ENCODE measurements around the gene FOCAD.
"Not testable (repeated sequence)": the region's sequence is repeated elsewhere in the genome, so short reads cannot be mapped to it uniquely, and the experiment has no call there.

Gene FOCAD, protein sequence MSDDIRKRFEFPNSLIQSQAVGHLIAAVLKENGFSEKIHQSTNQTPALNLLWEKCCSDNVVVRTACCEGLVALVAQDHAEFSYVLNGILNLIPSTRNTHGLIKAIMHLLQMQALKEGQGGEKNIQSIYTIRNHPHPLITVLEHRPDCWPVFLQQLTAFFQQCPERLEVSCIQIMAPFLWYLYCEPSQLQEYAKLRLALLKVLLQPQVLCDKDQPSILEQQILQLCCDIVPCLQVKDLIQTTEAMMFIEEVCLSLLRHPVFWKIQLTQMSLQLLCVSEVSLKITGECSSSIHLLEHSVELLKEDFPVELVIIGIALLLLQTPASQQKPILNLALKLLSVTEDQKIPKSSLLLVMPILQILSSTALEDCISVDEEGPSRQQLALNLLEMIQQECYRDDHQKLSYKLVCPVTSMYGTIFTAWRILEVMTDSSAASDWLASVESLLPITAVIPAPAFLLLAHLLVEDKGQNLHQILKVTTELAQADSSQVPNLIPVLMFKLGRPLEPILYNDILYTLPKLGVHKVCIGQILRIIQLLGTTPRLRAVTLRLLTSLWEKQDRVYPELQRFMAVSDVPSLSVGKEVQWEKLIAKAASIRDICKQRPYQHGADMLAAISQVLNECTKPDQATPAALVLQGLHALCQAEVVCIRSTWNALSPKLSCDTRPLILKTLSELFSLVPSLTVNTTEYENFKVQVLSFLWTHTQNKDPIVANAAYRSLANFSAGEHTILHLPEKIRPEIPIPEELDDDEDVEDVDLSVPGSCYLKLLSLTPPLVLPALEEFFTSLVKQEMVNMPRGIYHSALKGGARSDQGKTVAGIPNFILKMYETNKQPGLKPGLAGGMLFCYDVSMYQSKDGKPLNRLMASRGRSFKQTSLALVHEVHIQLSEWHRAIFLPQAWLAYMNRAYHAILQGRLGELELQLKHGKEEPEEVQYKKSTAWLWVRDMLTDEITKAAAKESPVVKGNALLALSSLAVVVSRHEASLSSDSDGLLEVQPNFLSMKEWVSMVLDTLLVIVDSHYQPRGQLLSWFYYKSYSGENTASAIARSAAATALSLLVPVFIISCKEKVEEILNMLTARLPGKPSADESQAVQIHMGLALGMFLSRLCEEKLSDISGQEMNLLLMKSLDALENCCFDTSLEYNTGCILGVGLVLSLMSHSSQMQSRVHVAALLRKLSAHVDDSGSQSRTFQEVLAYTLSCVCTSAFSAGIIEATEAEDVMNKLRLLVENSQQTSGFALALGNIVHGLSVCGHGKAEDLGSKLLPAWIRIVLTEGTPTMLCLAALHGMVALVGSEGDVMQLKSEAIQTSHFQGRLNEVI (N-terminal part only)

DNA sequence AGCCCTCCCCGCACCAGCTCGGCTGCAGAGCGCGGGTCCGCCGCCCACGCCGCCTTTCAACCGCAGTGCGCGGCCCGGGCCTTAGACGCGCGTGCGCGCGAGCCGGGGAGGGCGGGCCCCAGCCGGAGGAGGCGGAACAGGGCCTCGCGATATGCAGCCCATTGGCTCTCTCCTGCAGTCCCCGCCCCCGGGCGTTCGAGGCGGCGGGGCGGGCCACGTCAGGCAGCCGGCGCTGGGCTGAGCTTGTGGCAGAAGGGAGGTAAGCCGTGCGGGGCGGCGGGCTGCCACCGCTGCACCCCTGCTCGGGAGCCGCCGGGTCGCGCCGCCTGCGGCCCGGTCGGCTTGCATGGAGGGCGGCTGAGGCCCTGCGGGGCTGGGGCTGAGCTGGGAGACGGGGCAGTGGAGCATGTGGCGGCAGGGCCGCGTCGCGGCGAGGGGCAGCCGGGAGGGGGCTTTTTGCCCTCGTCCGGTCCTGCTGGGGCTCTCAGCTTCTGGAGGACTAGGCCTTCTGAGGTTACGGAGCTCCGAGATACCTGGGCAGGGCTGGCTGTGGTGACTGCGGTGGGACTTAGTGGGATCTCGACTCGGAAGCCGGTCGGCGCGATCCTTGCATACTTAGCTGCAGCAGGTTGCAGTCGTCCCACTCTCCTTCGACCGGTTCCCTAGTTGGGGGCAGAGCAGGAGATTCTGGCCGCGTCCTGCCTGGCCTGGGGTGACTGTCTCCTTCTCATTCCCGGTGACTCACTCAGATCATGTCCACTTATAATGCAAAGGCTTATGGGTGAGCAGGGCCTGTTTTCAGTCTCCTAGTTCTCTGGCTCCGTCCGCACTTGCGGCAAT lies at the start of gene FOCAD:
Gene FOCAD (plus strand): TSS at position 225 of the 840 bp plus-strand sequence. CDS start 31,095 bp downstream, outside the sequence.
- Mint-ChIP-seq H3K4me3 (peak within 1 kb of the TSS; percentile 95), H3K36me3 (no peaks in the 10 kb centered on the region), H3K9me3 (ENCODE audit: low read depth) (no peaks in the 10 kb centered on the region)

DNA sequence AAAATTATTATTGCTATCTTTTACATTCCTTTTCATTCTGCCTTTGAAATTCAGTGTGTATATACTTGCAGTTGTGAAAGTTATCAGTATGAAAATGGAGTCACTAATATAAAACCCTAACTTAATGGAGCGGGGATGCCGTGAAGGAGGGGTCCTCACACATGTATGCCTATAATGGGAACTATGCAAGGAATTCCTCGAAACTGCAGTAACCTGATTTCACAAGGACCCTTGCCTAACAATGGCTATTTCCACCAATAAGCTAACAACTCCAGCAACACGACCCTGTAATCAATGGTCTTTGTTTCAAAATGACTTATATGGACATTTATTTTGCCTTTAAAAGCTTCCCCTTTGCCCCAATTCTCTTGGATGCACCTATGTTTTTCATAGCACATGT lies 49.2 kb upstream of the FOCAD start:
- no peaks in the 10 kb centered on the region for H3K9me3 Mint-ChIP-seq (ENCODE audit: low read depth)
- no peaks in the 10 kb centered on the region for H3K36me3 Mint-ChIP-seq
- no peak overlapping the region for H3K27ac Mint-ChIP-seq
- peaks cover 3% of the 10 kb centered on the region for H3K4me1 Mint-ChIP-seq (ENCODE audit: low read depth)
- no peak overlapping the region for H3K4me3 Mint-ChIP-seq
- peaks cover 3% of the 10 kb centered on the region for H3K27me3 Mint-ChIP-seq

More for the DNA sequence above, at the start of gene FOCAD:
- Mint-ChIP-seq H3K4me1 (ENCODE audit: low read depth) (peaks cover 30% of the 10 kb centered on the region), H3K27ac (peak within 1 kb of the TSS; percentile 87), H3K27me3 (no peaks in the 10 kb centered on the region)

DNA sequence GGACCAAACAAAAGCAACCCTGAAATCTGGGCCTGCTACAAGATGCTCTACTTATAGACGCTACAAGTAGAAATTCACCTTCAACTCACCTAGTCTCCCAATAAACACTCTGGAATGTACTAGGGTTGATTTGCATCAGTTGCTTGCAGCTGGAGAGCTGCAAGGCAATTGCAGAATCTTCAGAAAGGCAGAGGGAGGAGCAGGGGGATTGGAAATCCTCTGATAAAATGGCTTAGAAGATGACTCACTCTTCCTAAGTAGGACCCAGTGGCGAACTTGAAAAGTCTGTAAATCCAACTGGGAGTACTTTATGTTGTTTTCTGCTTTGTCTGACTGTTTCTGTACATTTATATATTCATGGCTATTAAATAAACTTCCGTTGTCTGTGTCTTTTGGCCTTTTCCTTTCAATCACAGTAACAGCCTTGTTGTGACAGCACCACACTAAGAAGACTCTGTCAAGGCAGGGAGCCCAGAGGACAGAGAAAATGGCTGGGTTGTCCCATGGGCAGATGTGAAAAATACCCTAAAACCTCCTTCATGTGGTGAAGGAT lies 47.1 kb upstream of the FOCAD start:
- no peak overlapping the region for H3K27ac Mint-ChIP-seq
- no peaks in the 10 kb centered on the region for H3K36me3 Mint-ChIP-seq
- H3K27me3 Mint-ChIP-seq, result peaks cover 3% of the 10 kb centered on the region
- peaks cover 18% of the 10 kb centered on the region for H3K4me1 Mint-ChIP-seq (ENCODE audit: low read depth)
- H3K4me3 Mint-ChIP-seq, result no peak overlapping the region
- no peaks in the 10 kb centered on the region for H3K9me3 Mint-ChIP-seq (ENCODE audit: low read depth)

DNA sequence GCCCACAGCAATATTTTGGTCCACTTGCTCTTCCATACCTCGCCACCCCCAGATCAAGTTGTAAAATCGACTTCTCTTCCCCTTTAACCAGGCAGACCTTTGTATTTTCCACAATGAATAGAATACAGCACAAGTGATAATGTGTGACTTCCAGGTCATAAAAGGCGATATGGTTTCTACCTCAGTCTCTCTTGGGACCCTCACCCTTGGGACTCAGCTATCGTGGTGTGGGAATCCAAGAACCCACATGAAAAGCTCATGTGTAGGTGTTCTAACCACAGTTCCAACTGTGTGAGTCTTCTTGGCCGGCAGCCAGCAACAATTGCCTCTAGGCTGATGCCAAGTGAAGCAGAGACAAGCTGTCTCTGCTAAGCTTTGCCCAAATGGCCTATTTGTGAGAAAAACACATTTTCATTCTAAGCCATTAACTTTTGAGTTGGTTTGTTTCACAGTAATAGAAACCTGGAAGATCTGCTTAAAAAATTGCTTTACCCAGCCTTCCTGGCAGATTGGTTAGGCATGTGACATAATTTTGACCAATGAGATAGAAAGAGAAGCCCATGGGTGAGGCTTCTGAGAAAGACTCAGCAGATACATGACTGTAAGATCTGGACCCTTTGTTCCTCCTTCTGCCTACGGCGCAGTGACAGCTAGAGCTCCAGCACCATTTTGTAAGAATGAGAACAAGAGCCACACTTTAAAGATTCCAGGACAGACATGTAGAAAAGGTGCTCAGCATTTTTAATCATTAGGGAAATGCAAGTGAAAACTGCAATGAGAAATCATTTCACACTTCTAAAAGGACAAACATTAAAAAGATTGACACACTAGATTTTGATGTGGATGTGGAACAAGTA lies 43.5 kb upstream of the FOCAD start:
- H3K27ac Mint-ChIP-seq, result peak overlapping the region; percentile 30
- H3K4me1 Mint-ChIP-seq (ENCODE audit: low read depth), result peaks cover 18% of the 10 kb centered on the region
- peaks cover 7% of the 10 kb centered on the region for H3K27me3 Mint-ChIP-seq
- H3K36me3 Mint-ChIP-seq, result no peaks in the 10 kb centered on the region
- H3K9me3 Mint-ChIP-seq (ENCODE audit: low read depth), result no peaks in the 10 kb centered on the region
- H3K4me3 Mint-ChIP-seq, result peak overlapping the region; percentile 59

DNA sequence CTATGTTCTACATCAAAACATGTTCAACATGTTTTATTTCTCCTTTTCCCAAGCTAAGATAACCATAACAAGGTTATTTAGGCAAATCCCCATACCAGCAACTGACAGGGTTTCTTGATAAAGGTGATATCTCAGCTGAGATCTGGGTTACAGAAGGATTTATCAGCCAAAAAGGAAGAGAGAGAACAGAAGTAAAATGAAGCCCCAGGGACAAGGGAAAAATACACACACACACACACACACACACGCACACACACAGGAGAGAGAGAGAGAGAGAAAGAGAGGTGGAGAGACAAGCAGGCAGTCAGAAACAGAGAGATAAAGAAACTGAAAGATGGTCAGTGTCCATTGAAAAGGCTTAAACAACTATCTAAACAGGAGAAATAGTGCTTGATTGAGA lies 42.0 kb upstream of the FOCAD start:
- Mint-ChIP-seq H3K4me1 (ENCODE audit: low read depth) (peaks cover 18% of the 10 kb centered on the region), H3K27ac (no peak overlapping the region), H3K9me3 (ENCODE audit: low read depth) (no peaks in the 10 kb centered on the region), H3K27me3 (peaks cover 7% of the 10 kb centered on the region), H3K4me3 (no peak overlapping the region), H3K36me3 (no peaks in the 10 kb centered on the region)

DNA sequence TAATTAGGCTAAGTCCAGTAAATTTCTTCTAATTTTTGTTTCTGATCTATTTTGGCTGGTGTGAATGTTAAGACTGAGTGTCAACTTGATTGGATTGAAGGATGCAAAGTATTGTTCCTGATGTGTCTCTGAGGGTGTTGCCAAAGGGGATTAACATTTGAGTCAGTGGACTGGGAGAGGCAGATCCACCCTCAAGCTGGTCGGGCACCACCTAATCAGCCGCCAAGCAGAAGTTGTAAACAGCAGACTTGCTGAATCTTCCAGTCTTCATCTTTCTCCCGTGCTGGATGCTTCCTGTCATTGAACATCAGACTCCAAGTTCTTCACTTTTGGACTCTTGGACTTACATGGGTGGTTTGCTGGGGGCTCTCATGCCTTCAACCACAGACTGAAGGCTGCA lies 40.4 kb upstream of the FOCAD start:
- peaks cover 4% of the 10 kb centered on the region for H3K27me3 Mint-ChIP-seq
- H3K27ac Mint-ChIP-seq, result no peak overlapping the region
- H3K36me3 Mint-ChIP-seq, result peaks cover 2% of the 10 kb centered on the region
- H3K4me3 Mint-ChIP-seq, result no peak overlapping the region
- H3K4me1 Mint-ChIP-seq (ENCODE audit: low read depth), result peaks cover 18% of the 10 kb centered on the region
- no peaks in the 10 kb centered on the region for H3K9me3 Mint-ChIP-seq (ENCODE audit: low read depth)

DNA sequence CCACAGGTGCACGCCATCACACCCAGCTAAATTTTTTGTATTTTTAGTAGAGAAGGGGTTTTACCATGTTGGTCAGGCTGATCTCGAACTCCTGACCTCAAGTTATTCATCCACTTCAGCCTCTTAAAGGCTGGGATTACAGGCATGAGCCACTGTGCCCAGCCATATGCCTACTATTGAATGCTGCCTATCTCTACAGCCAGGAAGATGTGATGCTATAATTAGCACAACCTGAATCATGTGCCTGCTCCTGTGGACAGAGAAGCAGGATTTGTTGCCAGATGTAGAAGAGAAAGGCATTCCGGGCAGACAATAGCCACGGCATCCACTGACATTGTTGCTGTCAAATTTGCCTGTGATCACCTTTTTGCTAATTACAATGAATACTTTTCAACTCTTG lies 37.4 kb upstream of the FOCAD start:
- H3K9me3 Mint-ChIP-seq (ENCODE audit: low read depth), result no peaks in the 10 kb centered on the region
- no peaks in the 10 kb centered on the region for H3K4me1 Mint-ChIP-seq (ENCODE audit: low read depth)
- no peak overlapping the region for H3K27ac Mint-ChIP-seq
- no peak overlapping the region for H3K4me3 Mint-ChIP-seq
- peaks cover 2% of the 10 kb centered on the region for H3K36me3 Mint-ChIP-seq
- peaks cover 4% of the 10 kb centered on the region for H3K27me3 Mint-ChIP-seq

DNA sequence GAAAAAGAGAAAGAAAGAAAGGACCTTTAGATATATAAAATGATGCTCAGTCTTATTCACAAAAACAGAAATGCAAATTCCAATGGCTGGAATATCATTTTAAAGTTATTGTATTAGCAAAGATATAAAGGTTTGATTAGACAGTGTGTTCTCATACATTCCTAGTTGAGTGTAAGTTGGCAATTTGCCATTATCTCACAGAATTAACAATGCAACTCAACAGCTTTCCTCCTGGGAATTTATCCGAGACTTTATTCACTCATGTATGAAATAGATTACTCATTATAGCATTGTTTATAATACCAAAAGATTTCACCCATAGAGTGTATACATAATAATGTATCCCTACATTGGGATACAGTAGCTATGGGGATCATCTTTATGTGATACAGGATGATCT lies 34.7 kb upstream of the FOCAD start:
- H3K27me3 Mint-ChIP-seq, result peaks cover 1% of the 10 kb centered on the region
- H3K4me3 Mint-ChIP-seq, result no peak overlapping the region
- H3K27ac Mint-ChIP-seq, result no peak overlapping the region
- H3K4me1 Mint-ChIP-seq (ENCODE audit: low read depth), result no peaks in the 10 kb centered on the region
- no peaks in the 10 kb centered on the region for H3K9me3 Mint-ChIP-seq (ENCODE audit: low read depth)
- peaks cover 4% of the 10 kb centered on the region for H3K36me3 Mint-ChIP-seq

DNA sequence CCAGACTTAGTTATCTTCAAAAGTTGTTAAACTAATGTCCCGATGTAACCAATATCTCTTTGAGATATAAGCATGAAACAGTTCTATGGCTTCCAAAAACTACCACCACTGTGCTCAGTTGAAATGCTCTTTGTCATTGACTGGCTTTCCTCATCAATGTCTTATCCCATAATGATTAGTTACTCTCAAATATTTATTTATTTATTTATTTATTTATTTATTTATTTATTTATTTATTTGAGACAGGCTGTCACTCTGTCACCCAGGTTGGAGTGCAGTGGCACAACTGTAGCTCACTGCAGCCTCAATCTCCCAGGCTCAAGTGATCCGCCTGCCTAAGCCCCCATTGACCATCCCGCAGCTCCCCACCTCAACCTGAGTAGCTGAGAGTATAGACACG lies 33.7 kb upstream of the FOCAD start:
- Mint-ChIP-seq H3K4me3 (no peak overlapping the region), H3K36me3 (peaks cover 4% of the 10 kb centered on the region), H3K27me3 (peaks cover 1% of the 10 kb centered on the region), H3K27ac (no peak overlapping the region), H3K9me3 (ENCODE audit: low read depth) (no peaks in the 10 kb centered on the region), H3K4me1 (ENCODE audit: low read depth) (no peaks in the 10 kb centered on the region)

DNA sequence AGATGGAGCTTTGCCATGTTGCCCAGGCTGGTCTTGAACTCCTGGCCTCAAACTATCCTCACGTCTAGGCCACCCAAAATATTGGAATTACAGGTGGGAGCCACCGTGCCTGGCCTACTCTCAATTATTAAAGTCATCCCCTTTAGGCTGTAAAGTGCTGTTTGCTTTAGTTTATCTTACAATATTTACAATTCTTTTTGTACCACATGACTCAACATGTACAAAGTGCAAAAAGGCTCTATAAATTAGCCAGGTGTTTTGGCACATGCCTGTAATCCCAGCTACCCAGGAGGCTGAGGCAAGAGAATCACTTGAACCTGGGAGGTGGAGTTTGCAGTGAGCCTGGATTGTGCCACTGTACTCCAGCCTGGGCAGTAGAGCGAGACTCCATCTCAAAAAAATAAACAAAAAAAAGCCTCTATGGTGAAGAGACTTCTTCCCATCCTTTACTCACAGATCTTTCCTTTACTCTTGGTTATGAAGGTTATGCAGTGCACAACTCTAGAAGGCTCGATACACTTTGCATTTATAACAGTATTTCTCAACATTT lies 33.2 kb upstream of the FOCAD start:
- H3K4me3 Mint-ChIP-seq, result no peak overlapping the region
- no peak overlapping the region for H3K27ac Mint-ChIP-seq
- no peaks in the 10 kb centered on the region for H3K4me1 Mint-ChIP-seq (ENCODE audit: low read depth)
- H3K9me3 Mint-ChIP-seq (ENCODE audit: low read depth), result no peaks in the 10 kb centered on the region
- peaks cover 1% of the 10 kb centered on the region for H3K27me3 Mint-ChIP-seq
- peaks cover 4% of the 10 kb centered on the region for H3K36me3 Mint-ChIP-seq

DNA sequence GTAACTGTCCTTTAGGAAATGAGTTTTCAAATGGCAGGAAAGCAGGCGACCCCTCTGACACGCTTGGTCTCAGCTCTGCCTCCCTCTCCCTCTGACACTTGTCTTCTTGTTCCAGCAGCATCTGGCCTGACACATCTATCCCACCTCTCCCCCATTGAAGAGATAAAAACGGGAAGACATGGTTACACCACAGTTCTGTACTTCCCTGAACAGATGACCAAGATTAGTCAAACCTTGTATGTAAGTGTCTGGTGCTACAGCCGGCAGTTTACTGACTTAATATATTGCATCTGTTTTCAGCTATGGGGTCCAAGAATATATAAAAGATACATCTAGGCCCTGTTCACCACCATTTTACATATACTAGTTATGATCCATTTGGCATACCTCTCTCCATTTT lies 32.1 kb upstream of the FOCAD start:
- peaks cover 1% of the 10 kb centered on the region for H3K27me3 Mint-ChIP-seq
- no peak overlapping the region for H3K4me3 Mint-ChIP-seq
- peaks cover 4% of the 10 kb centered on the region for H3K36me3 Mint-ChIP-seq
- no peaks in the 10 kb centered on the region for H3K9me3 Mint-ChIP-seq (ENCODE audit: low read depth)
- H3K4me1 Mint-ChIP-seq (ENCODE audit: low read depth), result no peaks in the 10 kb centered on the region
- H3K27ac Mint-ChIP-seq, result no peak overlapping the region

DNA sequence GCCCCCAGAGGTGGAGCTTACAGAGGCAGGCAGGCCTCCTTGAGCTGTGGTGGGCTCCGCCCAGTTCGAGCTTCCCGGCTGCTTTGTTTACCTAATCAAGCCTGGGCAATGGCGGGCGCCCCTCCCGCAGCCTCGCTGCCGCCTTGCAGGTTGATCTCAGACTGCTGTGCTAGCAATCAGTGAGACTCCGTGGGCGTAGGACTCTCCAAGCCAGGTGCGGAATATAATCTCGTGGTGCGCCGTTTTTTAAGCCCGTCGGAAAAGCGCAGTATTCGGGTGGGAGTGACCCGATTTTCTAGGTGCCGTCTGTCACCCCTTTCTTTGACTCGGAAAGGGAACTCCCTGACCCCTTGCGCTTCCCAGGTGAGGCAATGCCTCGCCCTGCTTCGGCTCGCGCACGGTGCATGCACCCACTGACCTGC lies 25.8 kb upstream of the FOCAD start:
- H3K27ac Mint-ChIP-seq, result peak overlapping the region; percentile 64
- H3K27me3 Mint-ChIP-seq; H3K4me1 Mint-ChIP-seq (ENCODE audit: low read depth); H3K9me3 Mint-ChIP-seq (ENCODE audit: low read depth); H3K36me3 Mint-ChIP-seq; H3K4me3 Mint-ChIP-seq: not testable (repeated sequence)
